Activated CD4-positive, alpha-beta memory T cell treated with anti-CD3 and anti-CD28 coated beads for 36 hours (primary cell): ENCODE data around the gene SERPINB7. TPM values are rescaled to one million over a fixed set of nuclear protein-coding genes. Genes with fewer than 3 reads are reported as not detected.
A peak's percentile ranks its signal among the peaks of the same experiment; 100 is the strongest.

Source experiments
- CTCF ChIA-PET: fragments of 350-600 bp; sonication (Branson Sonifier 250); formaldehyde crosslinking; loops from one replicate; lab custom pipeline; 2021; ENCODE audit warnings: antibody characterized with exemption, inconsistent platforms; lab: Charles Lee
- POLR2A ChIA-PET: fragments of 350-600 bp; sonication (Branson Sonifier 250); formaldehyde crosslinking; loops from one replicate; lab custom pipeline; 2021; ENCODE audit warnings: antibody characterized with exemption; lab: Charles Lee
- DNase-seq: peaks from one replicate; pipeline ENCODE4 v3.0.0-alpha.2; 2020
- H3K27ac Mint-ChIP-seq: one replicate; pipeline ENCODE4 v1.8.0; 2021; ENCODE audit warnings: mixed read lengths
- H3K27me3 Mint-ChIP-seq: one replicate; pipeline ENCODE4 v1.8.0; 2021; ENCODE audit warnings: mixed read lengths
- H3K36me3 Mint-ChIP-seq: one replicate; pipeline ENCODE4 v1.8.0; 2021; ENCODE audit warnings: mixed read lengths
- H3K4me1 Mint-ChIP-seq: one replicate; pipeline ENCODE4 v1.8.0; 2021; ENCODE audit warnings: low read depth, mixed read lengths
- H3K4me3 Mint-ChIP-seq: one replicate; pipeline ENCODE4 v1.8.0; 2021; ENCODE audit warnings: mild to moderate bottlenecking, mixed read lengths
- H3K9me3 Mint-ChIP-seq: one replicate; pipeline ENCODE4 v1.8.0; 2021; ENCODE audit warnings: mixed read lengths
- intact Hi-C: fragments of 100-400 bp; cut with micrococcal nuclease; formaldehyde crosslinking; loops from one replicate; pipeline ENCODE4 v1.15.1; 2023
- total RNA-seq, 2 experiments: library from RNA; stranded (reverse); gene quantifications; one replicate each; pipeline ENCODE4 v1.2.3, GENCODE V29; 2021

Gene SERPINB7
- total RNA-seq, 2 experiments from 2014 or later = not detected

- Mint-ChIP-seq H3K4me3 (no peak overlapping the region), H3K9me3 (no peaks in the 10 kb centered on the region), H3K27me3 (no peaks in the 10 kb centered on the region), H3K36me3 (no peaks in the 10 kb centered on the region), H3K27ac (no peak overlapping the region), H3K4me1 (no peaks in the 10 kb centered on the region)
- no peak for DNase-seq
- intact Hi-C loops = no loop called here
- CTCF ChIA-PET = no interaction called here
- POLR2A ChIA-PET = no interaction called here
Observed at GRCh38 chr18:63799189-63799588, 24.0 kb downstream of the SERPINB7 start.

DNA sequence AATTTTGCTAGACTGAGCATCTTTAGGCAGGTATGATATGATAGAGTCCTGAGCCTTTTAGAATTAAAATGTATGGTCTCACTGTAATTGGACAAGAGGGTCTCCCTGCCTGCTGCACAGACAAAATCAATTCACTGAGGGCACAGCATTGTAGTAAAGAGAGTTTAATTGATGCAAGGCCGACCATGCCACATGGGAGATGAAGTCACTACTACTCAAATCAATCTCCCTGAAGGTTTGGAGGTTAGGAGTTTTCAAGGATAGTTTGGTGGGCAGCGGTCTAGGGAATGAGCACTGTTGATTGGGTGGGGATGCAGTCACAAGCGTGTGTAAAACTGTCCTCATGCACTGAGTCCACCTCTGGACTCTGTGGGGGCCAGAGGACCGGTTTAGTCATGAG is 26.1 kb downstream of the SERPINB7 start:
- intact Hi-C loops = no loop called here
- Mint-ChIP-seq H3K4me3 (no peak overlapping the region), H3K27me3 (no peaks in the 10 kb centered on the region), H3K36me3 (no peaks in the 10 kb centered on the region), H3K9me3 (no peaks in the 10 kb centered on the region), H3K27ac (no peak overlapping the region), H3K4me1 (no peaks in the 10 kb centered on the region)
- CTCF ChIA-PET = no interaction called here
- DNase-seq = no peak
- POLR2A ChIA-PET = no interaction called here

DNA sequence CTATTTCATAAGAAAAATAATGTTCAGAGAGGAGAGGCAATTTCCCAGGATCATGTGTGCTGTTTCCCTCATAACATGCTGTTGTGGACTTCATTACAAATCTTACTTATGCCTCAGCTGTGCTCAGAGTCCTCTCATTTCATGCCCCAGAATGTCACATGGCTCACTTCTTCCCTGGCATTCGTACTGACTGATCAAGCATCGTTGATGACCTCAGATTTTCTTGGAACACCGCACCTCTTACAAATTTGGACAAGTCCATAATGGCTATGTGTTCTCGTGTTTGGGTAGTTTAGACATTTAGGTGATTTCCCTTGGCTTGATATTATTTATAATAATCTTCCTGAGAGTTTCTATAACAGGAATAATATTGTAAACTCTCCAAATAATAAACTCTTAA is 32.9 kb downstream of the SERPINB7 start:
- ChIA-PET POLR2A (no interaction called here), CTCF (no interaction called here)
- Mint-ChIP-seq H3K36me3 (no peaks in the 10 kb centered on the region), H3K4me1 (no peaks in the 10 kb centered on the region), H3K27me3 (peaks cover 1% of the 10 kb centered on the region), H3K4me3 (no peak overlapping the region), H3K9me3 (no peaks in the 10 kb centered on the region), H3K27ac (no peak overlapping the region)
- intact Hi-C loops = no loop called here
- no peak for DNase-seq

- Mint-ChIP-seq H3K27ac (no peak overlapping the region), H3K9me3 (peaks cover 15% of the 10 kb centered on the region), H3K4me3 (no peak overlapping the region), H3K36me3 (no peaks in the 10 kb centered on the region), H3K27me3 (peaks cover 10% of the 10 kb centered on the region), H3K4me1 (no peaks in the 10 kb centered on the region)
- ChIA-PET POLR2A (no interaction called here), CTCF (no interaction called here)
- intact Hi-C loops = no loop called here
- DNase-seq = no peak
Observed at GRCh38 chr18:63817441-63818051, 42.3 kb downstream of the SERPINB7 start.

GRCh38 chr18:63818212-63818611 is 43.0 kb downstream of the SERPINB7 start:
- intact Hi-C loops = no loop called here
- H3K4me1 Mint-ChIP-seq = no peaks in the 10 kb centered on the region
- no peak for DNase-seq
- H3K27me3 Mint-ChIP-seq = peaks cover 10% of the 10 kb centered on the region
- no peaks in the 10 kb centered on the region for H3K36me3 Mint-ChIP-seq
- peaks cover 15% of the 10 kb centered on the region for H3K9me3 Mint-ChIP-seq
- POLR2A ChIA-PET = no interaction called here
- H3K27ac Mint-ChIP-seq = no peak overlapping the region
- CTCF ChIA-PET = interaction anchor here (1.1 to 2.2 kb wide), 2 partner anchors 118 to 300 kb away, joined by 3 to 8 read pairs; no protein-coding TSS in a partner anchor
- H3K4me3 Mint-ChIP-seq = no peak overlapping the region

DNA sequence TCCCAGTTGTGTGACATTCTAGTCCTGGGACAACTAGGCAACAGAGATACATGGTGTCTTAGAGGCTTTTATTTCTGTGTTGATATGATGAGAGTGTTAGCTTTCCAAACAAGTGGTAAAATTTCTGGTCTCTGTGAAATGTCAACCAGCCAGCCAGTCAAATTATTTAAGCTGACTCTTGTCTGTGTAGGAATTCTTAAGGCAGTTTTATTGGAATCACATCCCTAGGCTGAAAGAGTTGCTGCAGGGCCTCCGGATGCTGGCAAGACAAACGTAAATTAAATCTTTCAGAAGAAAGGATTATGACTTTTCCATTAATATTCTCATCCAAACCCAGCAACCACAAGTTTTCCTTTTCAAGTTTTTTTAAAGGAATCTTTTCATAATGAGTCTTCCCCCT is 44.6 kb downstream of the SERPINB7 start:
- Mint-ChIP-seq H3K4me1 (no peaks in the 10 kb centered on the region), H3K27ac (no peak overlapping the region), H3K36me3 (no peaks in the 10 kb centered on the region), H3K9me3 (peaks cover 15% of the 10 kb centered on the region), H3K4me3 (no peak overlapping the region), H3K27me3 (peaks cover 9% of the 10 kb centered on the region)
- intact Hi-C loops = no loop called here
- DNase-seq = no peak
- ChIA-PET POLR2A (no interaction called here), CTCF (interaction anchor here (2.2 kb wide), 1 partner anchor 116 kb away, joined by 8 read pairs; no protein-coding TSS in a partner anchor)

GRCh38 chr18:63820694-63821093 is 45.5 kb downstream of the SERPINB7 start:
- Mint-ChIP-seq H3K36me3 (no peaks in the 10 kb centered on the region), H3K27me3 (peaks cover 7% of the 10 kb centered on the region), H3K27ac (no peak overlapping the region), H3K4me3 (no peak overlapping the region), H3K9me3 (peaks cover 12% of the 10 kb centered on the region), H3K4me1 (no peaks in the 10 kb centered on the region)
- intact Hi-C loops = no loop called here
- ChIA-PET POLR2A (no interaction called here), CTCF (interaction anchor here (0.9 kb wide), 1 partner anchor 24 kb away, joined by 3 read pairs; no protein-coding TSS in a partner anchor)
- no peak for DNase-seq

DNA sequence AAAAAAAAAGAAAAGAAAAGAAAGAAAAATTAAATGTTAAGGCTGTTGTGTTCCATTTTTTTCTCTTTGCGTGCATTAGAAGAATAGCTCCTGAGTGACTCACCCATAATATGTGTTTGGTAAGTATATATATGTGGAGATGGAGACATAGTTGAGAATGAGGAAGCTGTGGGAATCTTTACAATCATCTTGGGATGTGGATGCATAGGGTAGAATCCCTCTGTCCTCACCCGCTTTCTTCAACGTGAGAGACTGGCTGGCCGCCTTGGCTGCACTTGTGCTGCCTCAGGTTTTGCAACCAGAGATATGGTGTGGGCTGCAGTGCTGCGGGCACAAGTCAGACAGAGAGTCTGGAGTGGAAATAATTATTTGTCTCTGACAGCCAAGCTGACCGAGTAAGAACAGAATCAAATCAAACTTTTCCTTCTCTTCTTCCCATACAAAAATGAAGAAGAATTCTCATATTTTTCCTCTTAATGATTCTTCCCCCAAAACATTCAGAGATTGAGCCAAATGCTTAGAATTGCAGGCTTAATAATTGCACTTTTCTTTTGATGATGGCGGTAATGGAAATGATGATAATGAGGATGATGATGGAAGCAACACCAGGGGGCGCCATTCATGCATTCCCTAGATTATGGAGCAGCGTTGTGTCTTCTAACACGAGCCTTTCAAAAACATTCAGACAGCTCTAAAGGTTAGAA is 48.5 kb downstream of the SERPINB7 start:
- Mint-ChIP-seq H3K27me3 (peaks cover 3% of the 10 kb centered on the region), H3K27ac (no peak overlapping the region), H3K36me3 (no peaks in the 10 kb centered on the region), H3K4me3 (no peak overlapping the region), H3K4me1 (no peaks in the 10 kb centered on the region), H3K9me3 (no peaks in the 10 kb centered on the region)
- intact Hi-C loops = loop anchor here (1.0 kb wide), 2 partner anchors 113 to 156 kb away; no protein-coding TSS in a partner anchor
- CTCF ChIA-PET = interaction anchor here (0.9 to 3.2 kb wide), 7 partner anchors 17 to 305 kb away, joined by 3 to 26 read pairs (median 7); no protein-coding TSS in a partner anchor
- DNase-seq = peak; percentile 53
- POLR2A ChIA-PET = no interaction called here

DNA sequence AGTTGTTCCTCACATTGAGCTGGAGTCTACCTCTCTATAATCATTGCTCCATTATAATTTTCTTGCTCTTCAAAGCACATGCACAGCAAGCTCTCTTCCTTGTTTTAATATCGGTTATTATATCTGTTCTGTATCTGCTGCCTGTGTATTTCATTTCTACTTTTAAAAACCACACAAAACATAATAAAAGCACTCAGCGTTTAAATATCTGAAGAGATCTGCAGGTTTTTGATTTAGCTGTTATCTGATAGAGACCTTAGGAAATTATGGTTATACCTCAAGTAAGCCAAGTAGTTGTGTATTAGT is 49.0 kb downstream of the SERPINB7 start:
- Mint-ChIP-seq H3K9me3 (no peaks in the 10 kb centered on the region), H3K27ac (no peak overlapping the region), H3K27me3 (peaks cover 3% of the 10 kb centered on the region), H3K36me3 (no peaks in the 10 kb centered on the region), H3K4me1 (no peaks in the 10 kb centered on the region), H3K4me3 (no peak overlapping the region)
- DNase-seq = no peak
- ChIA-PET POLR2A (no interaction called here), CTCF (interaction anchor here (0.5 to 3.2 kb wide), 8 partner anchors 17 to 306 kb away, joined by 3 to 26 read pairs (median 6); no protein-coding TSS in a partner anchor)
- intact Hi-C loops = loop anchor here (1.0 kb wide), 2 partner anchors 112 to 155 kb away; no protein-coding TSS in a partner anchor

DNA sequence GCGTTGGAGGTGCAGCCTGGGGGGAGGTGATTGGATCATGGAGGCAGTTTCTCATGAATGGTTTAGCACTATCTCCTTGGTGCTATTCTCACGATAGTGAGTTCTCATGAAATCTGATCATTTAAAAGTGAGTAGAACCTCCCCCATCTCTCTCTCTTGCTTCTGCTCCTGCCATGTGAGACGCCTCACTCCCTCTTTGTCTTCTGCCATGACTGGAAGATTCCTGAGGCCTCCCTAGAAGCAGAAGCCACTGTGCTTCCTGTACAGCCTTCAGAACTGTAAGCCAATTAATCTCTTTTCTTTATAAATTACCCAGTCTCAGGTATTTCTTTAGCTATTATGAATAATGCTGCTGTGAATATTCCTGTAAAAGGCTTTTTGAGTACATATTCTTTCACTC is 52.9 kb downstream of the SERPINB7 start:
- Mint-ChIP-seq H3K27me3 (peaks cover 8% of the 10 kb centered on the region), H3K9me3 (no peaks in the 10 kb centered on the region), H3K4me3 (no peak overlapping the region), H3K4me1 (peaks cover 4% of the 10 kb centered on the region), H3K36me3 (no peaks in the 10 kb centered on the region), H3K27ac (no peak overlapping the region)
- ChIA-PET CTCF (no interaction called here), POLR2A (no interaction called here)
- no peak for DNase-seq
- intact Hi-C loops = no loop called here

DNA sequence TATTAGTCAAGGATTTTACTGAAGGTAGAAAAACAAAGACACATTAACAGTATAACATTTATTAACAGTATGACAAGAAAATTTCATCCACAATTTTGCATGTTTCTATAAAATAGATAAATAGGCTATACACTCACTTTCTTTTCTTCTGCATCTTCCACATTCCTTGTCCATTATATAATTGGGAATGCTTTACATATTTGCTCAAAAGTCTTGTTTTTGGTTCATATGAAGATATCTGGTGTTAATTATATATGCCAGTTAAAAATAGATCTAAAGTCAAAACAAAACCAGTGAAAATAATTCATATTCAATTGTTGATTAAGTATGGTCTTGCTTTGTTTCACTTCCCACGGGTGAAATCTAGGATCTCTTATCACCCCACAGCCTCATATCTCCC is 53.4 kb downstream of the SERPINB7 start:
- Mint-ChIP-seq H3K4me3 (no peak overlapping the region), H3K9me3 (no peaks in the 10 kb centered on the region), H3K4me1 (peaks cover 4% of the 10 kb centered on the region), H3K27ac (no peak overlapping the region), H3K36me3 (no peaks in the 10 kb centered on the region), H3K27me3 (peaks cover 8% of the 10 kb centered on the region)
- ChIA-PET POLR2A (no interaction called here), CTCF (no interaction called here)
- intact Hi-C loops = no loop called here
- DNase-seq = no peak

DNA sequence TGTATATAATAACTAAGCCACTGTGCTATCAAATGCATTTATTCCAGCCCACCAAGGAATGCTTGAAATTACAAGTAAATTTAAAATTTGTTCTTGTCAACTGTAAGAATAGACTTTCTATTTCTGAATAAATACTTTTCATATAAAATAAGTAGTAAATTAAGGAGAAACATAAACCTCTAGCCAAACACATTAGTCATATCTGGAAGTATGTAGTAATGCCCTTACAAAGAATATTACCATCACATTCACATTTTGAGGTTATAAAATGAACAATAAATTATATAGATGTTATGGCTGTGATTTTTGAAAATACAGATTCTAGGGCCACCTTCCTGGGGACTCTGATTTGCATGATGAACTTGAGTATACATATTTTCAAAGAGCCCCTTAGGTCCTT is 54.7 kb downstream of the SERPINB7 start:
- intact Hi-C loops = no loop called here
- H3K27me3 Mint-ChIP-seq = peaks cover 10% of the 10 kb centered on the region
- no peaks in the 10 kb centered on the region for H3K9me3 Mint-ChIP-seq
- ChIA-PET POLR2A (no interaction called here), CTCF (interaction anchor here (1.1 kb wide), 1 partner anchor 107 kb away, joined by 3 read pairs; no protein-coding TSS in a partner anchor)
- DNase-seq = no peak
- H3K4me3 Mint-ChIP-seq = no peak overlapping the region
- no peaks in the 10 kb centered on the region for H3K36me3 Mint-ChIP-seq
- peaks cover 4% of the 10 kb centered on the region for H3K4me1 Mint-ChIP-seq
- no peak overlapping the region for H3K27ac Mint-ChIP-seq
